Colonic mucosa (tissue), 4 donors: ENCODE results near the gene PRPSAP1. TPM values are rescaled to one million over a fixed set of nuclear protein-coding genes. Genes with fewer than 3 reads are reported as not detected.
A peak's percentile ranks its signal among the peaks of the same experiment; 100 is the strongest.

Experiments used
- DNase-seq: peaks from one replicate; pipeline ENCODE4 v3.0.0-alpha.2; 2020
- H3K27ac ChIP-seq: fragments of 200-600 bp; one replicate; pipeline ENCODE4 v1.8.0; 2021
- H3K27me3 ChIP-seq: fragments of 200-600 bp; one replicate; pipeline ENCODE4 v1.8.0; 2021
- H3K36me3 ChIP-seq: fragments of 200-600 bp; one replicate; pipeline ENCODE4 v1.8.0; 2021
- H3K4me1 ChIP-seq: fragments of 200-600 bp; one replicate; pipeline ENCODE4 v1.8.0; 2021; ENCODE audit warnings: mild to moderate bottlenecking
- H3K4me3 ChIP-seq: fragments of 200-600 bp; one replicate; pipeline ENCODE4 v1.8.0; 2021
- H3K9ac ChIP-seq, 2 donors: one replicate each; pipeline ENCODE4 v1.7.0; 2013; ENCODE audit warnings: control low read depth in 2 of 2, low read depth in 2 of 2, low read length in 2 of 2
- H3K9me3 ChIP-seq: fragments of 200-600 bp; one replicate; pipeline ENCODE4 v1.8.0; 2021
- intact Hi-C: fragments of 100-400 bp; cut with DNase I; formaldehyde crosslinking; loops from one replicate; pipeline ENCODE4 v1.14.1; 2022
- total RNA-seq, 2 donors: library from RNA; stranded (reverse); fragmentation: NEBNext Ultra II Directional in 1 of 2; extraction: Animal tissue kit (Norgen Biotek cat#: 25700) in 1 of 2; gene quantifications; one replicate each; pipeline ENCODE4 v1.2.1, GENCODE V29; 2021
- TF ChIP-seq, protein P1 (sequence below): fragments of 200-600 bp; IDR thresholded peaks from one replicate; pipeline ENCODE4 v1.8.0; 2022; ENCODE audit warnings: antibody characterized with exemption, mild to moderate bottlenecking
- donor health status: healthy.
- donor health status: DM: no; HTN: no; CAD: no.
- donor health status: DM: no; HTN: no; CAD: no.

The PRPSAP1 gene
- total RNA-seq, 2 donors from 2014 or later: 60.7 to 70.0 TPM

- peaks cover 6% of the 10 kb centered on the region for H3K4me1 ChIP-seq
- TF ChIP-seq, protein P1, sequence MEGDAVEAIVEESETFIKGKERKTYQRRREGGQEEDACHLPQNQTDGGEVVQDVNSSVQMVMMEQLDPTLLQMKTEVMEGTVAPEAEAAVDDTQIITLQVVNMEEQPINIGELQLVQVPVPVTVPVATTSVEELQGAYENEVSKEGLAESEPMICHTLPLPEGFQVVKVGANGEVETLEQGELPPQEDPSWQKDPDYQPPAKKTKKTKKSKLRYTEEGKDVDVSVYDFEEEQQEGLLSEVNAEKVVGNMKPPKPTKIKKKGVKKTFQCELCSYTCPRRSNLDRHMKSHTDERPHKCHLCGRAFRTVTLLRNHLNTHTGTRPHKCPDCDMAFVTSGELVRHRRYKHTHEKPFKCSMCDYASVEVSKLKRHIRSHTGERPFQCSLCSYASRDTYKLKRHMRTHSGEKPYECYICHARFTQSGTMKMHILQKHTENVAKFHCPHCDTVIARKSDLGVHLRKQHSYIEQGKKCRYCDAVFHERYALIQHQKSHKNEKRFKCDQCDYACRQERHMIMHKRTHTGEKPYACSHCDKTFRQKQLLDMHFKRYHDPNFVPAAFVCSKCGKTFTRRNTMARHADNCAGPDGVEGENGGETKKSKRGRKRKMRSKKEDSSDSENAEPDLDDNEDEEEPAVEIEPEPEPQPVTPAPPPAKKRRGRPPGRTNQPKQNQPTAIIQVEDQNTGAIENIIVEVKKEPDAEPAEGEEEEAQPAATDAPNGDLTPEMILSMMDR: no peak
- DNase-seq: no peak
- intact Hi-C loops: loop anchor here (10.0 kb wide), 1 partner anchor 282 kb away; no protein-coding TSS in a partner anchor
- H3K27ac ChIP-seq: no peak overlapping the region
- H3K27me3 ChIP-seq: no peaks in the 10 kb centered on the region
- H3K9me3 ChIP-seq: no peaks in the 10 kb centered on the region
- H3K4me3 ChIP-seq: no peak overlapping the region
- no peaks in the 10 kb centered on the region for H3K36me3 ChIP-seq
- peak overlapping the region in 1 of 2 donors; percentile 19 for H3K9ac ChIP-seq
These were observed 56.8 kb downstream of the PRPSAP1 start for GRCh38 chr17:76296889-76297288.

GRCh38 chr17:76296186-76296585 lies 57.5 kb downstream of the PRPSAP1 start:
- TF ChIP-seq, protein P1: no peak
- Histone ChIP-seq H3K9me3 (no peaks in the 10 kb centered on the region), H3K27me3 (no peaks in the 10 kb centered on the region), H3K4me1 (peaks cover 6% of the 10 kb centered on the region), H3K9ac (no peak overlapping the region), H3K4me3 (no peak overlapping the region), H3K27ac (no peak overlapping the region), H3K36me3 (no peaks in the 10 kb centered on the region)
- no peak for DNase-seq
- intact Hi-C loops: loop anchor here (10.0 kb wide), 1 partner anchor 281 kb away; no protein-coding TSS in a partner anchor

DNA sequence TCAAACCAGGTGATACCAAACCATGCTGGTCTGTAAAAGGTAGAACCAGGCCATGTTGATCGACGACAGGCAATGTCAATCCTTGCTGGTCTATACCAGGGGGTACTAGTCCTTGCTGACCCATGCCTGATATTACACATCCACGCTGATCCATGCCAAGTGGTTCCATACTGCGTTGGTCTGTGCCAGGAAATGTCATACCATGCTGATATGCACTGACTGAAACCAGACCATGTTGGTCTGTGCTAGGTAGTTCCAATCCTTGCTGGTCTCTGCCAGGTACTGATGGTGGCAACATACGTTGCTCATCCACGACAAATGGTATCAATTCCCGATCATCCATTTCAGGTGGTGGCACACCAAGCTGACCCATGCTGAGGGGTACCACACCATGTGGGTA lies 60.6 kb downstream of the PRPSAP1 start:
- no peaks in the 10 kb centered on the region for H3K27me3 ChIP-seq
- H3K9me3 ChIP-seq: no peaks in the 10 kb centered on the region
- no peak overlapping the region for H3K9ac ChIP-seq
- no peak overlapping the region for H3K27ac ChIP-seq
- TF ChIP-seq, protein P1: no peak
- H3K36me3 ChIP-seq: no peaks in the 10 kb centered on the region
- H3K4me3 ChIP-seq: no peak overlapping the region
- no peak for DNase-seq
- intact Hi-C loops: loop anchor here (10.0 kb wide), 1 partner anchor 278 kb away; no protein-coding TSS in a partner anchor
- H3K4me1 ChIP-seq: peaks cover 6% of the 10 kb centered on the region

GRCh38 chr17:76292567-76292966 lies 61.1 kb downstream of the PRPSAP1 start:
- Histone ChIP-seq H3K27ac (no peak overlapping the region), H3K4me3 (no peak overlapping the region), H3K36me3 (no peaks in the 10 kb centered on the region), H3K9me3 (no peaks in the 10 kb centered on the region), H3K9ac (no peak overlapping the region), H3K27me3 (no peaks in the 10 kb centered on the region), H3K4me1 (peaks cover 6% of the 10 kb centered on the region)
- DNase-seq: no peak
- intact Hi-C loops: loop anchor here (10.0 kb wide), 1 partner anchor 278 kb away; no protein-coding TSS in a partner anchor
- TF ChIP-seq, protein P1: no peak

GRCh38 chr17:76281573-76282371 lies 71.9 kb downstream of the PRPSAP1 start:
- TF ChIP-seq, protein P1: no peak
- Histone ChIP-seq H3K4me1 (no peaks in the 10 kb centered on the region), H3K9ac (no peak overlapping the region), H3K36me3 (no peaks in the 10 kb centered on the region), H3K27ac (no peak overlapping the region), H3K9me3 (no peaks in the 10 kb centered on the region), H3K4me3 (no peak overlapping the region), H3K27me3 (no peaks in the 10 kb centered on the region)
- intact Hi-C loops: loop anchor here (2.0 kb wide), 1 partner anchor 161 kb away; no protein-coding TSS in a partner anchor
- no peak for DNase-seq
